ENCODE results near the gene RBM6.

DNA sequence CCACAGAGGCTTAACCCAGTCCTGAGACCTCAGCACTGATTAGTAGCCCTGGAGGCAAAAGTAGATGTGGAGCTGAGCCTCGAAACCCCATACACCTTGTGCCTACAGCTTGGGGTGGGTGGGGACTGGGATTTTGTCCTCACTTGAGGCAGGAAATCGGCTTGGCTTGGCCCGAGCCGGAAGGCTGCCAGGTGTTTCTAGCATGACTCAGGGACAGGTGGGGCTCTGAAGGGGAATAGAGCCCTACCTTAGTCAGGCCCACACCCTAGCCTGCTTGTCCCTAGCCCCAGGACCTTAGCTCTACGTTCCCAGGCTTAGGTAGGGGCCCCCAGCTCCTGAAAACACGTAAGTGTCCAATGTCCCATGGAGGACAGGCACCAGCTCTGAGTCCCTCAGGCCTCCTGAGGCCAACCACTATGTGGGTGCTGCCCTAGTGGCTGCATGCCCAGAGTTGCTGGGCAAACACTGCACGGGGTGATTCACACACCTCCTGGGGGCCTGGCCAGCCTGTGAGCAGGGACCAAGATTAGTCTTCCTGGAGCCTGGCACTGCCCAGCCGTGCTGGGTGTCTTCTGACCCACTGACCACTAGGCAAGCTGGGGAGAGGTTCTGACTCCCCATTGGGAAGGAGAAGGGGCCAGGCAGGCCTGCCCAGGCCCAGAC is 39.3 kb upstream of the RBM6 start:
- TF ChIP-seq ZBTB20 (tag by site-specific recombination; IDR thresholded peaks at IDR 0.05) (no peak), ZNF48 (tag by site-specific recombination; IDR thresholded peaks at IDR 0.05) (no peak), ZNF416 (tag by site-specific recombination; IDR thresholded peaks at IDR 0.05) (no peak)
- TF ChIP-seq, protein P1, sequence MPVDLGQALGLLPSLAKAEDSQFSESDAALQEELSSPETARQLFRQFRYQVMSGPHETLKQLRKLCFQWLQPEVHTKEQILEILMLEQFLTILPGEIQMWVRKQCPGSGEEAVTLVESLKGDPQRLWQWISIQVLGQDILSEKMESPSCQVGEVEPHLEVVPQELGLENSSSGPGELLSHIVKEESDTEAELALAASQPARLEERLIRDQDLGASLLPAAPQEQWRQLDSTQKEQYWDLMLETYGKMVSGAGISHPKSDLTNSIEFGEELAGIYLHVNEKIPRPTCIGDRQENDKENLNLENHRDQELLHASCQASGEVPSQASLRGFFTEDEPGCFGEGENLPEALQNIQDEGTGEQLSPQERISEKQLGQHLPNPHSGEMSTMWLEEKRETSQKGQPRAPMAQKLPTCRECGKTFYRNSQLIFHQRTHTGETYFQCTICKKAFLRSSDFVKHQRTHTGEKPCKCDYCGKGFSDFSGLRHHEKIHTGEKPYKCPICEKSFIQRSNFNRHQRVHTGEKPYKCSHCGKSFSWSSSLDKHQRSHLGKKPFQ (tag by site-specific recombination; IDR thresholded peaks at IDR 0.05): no peak

Data from HEK293 (cell line).